ENCODE data around the gene OR8G5.

Gene OR8G5

GRCh38 chr11:124274000-124274399 is 17.8 kb downstream of the OR8G5 start:
- TF ChIP-seq CTCF (conservative IDR thresholded peaks at IDR 0.05): no peak
- no peak overlapping the region for H3K27ac ChIP-seq

- no peak for TF ChIP-seq CTCF (conservative IDR thresholded peaks at IDR 0.05)
- no peak overlapping the region for H3K27ac ChIP-seq
Measured at GRCh38 chr11:124276081-124276480, 19.9 kb downstream of the OR8G5 start.

GRCh38 chr11:124277207-124277606 is 21.0 kb downstream of the OR8G5 start:
- TF ChIP-seq CTCF (conservative IDR thresholded peaks at IDR 0.05): no peak
- H3K27ac ChIP-seq: no peak overlapping the region

GRCh38 chr11:124277804-124278203 is 21.6 kb downstream of the OR8G5 start:
- H3K27ac ChIP-seq: no peak overlapping the region
- no peak for TF ChIP-seq CTCF (conservative IDR thresholded peaks at IDR 0.05)

- H3K27ac ChIP-seq: no peak overlapping the region
- no peak for TF ChIP-seq CTCF (conservative IDR thresholded peaks at IDR 0.05)
Measured at GRCh38 chr11:124278261-124278660, 22.1 kb downstream of the OR8G5 start.

- H3K27ac ChIP-seq: no peak overlapping the region
- TF ChIP-seq CTCF (conservative IDR thresholded peaks at IDR 0.05): no peak
Measured at GRCh38 chr11:124285610-124286344, 29.6 kb downstream of the OR8G5 start.

- H3K27ac ChIP-seq: no peak overlapping the region
- no peak for TF ChIP-seq CTCF (conservative IDR thresholded peaks at IDR 0.05)
Measured at GRCh38 chr11:124294687-124295086, 38.5 kb downstream of the OR8G5 start.
